ENCODE data around the gene SUPT3H.

The SUPT3H gene

DNA sequence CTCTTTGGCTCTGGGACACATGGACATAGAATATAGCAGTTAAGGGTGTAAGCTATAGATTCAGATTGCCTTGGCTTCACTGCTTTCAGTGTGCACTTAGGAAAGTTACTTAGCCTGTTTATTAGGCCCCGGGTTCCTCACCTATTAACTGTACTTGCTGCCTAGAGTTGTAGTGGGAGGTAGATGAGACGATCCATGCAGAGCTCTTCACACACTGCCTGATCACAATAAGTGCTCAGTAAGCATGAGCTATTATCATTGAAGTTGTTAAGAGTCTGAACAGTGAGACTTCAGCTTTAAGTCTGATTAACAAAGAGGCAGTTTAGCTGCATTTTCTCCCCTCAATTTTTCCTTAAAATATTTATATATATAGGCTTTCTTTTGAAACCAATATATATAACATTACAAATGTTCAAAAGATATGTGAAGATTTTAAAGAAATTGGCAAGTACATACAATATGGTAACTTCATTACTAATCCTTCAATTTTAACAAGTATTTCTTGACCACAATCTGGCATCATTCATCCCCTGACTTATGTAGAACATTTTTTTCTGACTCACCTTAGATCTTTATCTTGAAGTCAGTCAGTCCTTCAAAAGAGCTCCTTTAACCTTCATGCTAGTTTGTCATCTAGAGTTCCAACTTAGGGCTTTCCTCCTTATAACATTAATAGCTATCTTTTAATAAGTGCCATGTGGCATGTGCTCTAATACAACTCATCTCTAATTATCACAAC is 20.5 kb upstream of the SUPT3H start:
- Mint-ChIP-seq H3K4me3 (no peak overlapping the region), H3K4me1 (peaks cover 6% of the 10 kb centered on the region), H3K27ac (no peak overlapping the region), H3K36me3 (ENCODE audit: low read depth) (peaks cover 8% of the 10 kb centered on the region), H3K27me3 (ENCODE audit: low read depth, poor library complexity) (peaks cover 25% of the 10 kb centered on the region), H3K9me3 (peaks cover 13% of the 10 kb centered on the region)
- no peak for DNase-seq
- TF ChIP-seq, protein P1, sequence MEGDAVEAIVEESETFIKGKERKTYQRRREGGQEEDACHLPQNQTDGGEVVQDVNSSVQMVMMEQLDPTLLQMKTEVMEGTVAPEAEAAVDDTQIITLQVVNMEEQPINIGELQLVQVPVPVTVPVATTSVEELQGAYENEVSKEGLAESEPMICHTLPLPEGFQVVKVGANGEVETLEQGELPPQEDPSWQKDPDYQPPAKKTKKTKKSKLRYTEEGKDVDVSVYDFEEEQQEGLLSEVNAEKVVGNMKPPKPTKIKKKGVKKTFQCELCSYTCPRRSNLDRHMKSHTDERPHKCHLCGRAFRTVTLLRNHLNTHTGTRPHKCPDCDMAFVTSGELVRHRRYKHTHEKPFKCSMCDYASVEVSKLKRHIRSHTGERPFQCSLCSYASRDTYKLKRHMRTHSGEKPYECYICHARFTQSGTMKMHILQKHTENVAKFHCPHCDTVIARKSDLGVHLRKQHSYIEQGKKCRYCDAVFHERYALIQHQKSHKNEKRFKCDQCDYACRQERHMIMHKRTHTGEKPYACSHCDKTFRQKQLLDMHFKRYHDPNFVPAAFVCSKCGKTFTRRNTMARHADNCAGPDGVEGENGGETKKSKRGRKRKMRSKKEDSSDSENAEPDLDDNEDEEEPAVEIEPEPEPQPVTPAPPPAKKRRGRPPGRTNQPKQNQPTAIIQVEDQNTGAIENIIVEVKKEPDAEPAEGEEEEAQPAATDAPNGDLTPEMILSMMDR (IDR thresholded peaks at IDR 0.05), result no peak

- no peak for DNase-seq
- H3K27me3 Mint-ChIP-seq (ENCODE audit: low read depth, poor library complexity), result peaks cover 10% of the 10 kb centered on the region
- peaks cover 6% of the 10 kb centered on the region for H3K4me1 Mint-ChIP-seq
- peaks cover 23% of the 10 kb centered on the region for H3K9me3 Mint-ChIP-seq
- peaks cover 15% of the 10 kb centered on the region for H3K36me3 Mint-ChIP-seq (ENCODE audit: low read depth)
- H3K4me3 Mint-ChIP-seq, result no peak overlapping the region
- TF ChIP-seq, protein P1 (IDR thresholded peaks at IDR 0.05), result no peak
- no peak overlapping the region for H3K27ac Mint-ChIP-seq
Measured at GRCh38 chr6:45394586-45395095, 16.9 kb upstream of the SUPT3H start.

GRCh38 chr6:45388328-45388727 is 10.6 kb upstream of the SUPT3H start:
- Mint-ChIP-seq H3K4me1 (no peaks in the 10 kb centered on the region), H3K36me3 (ENCODE audit: low read depth) (peaks cover 8% of the 10 kb centered on the region), H3K27me3 (ENCODE audit: low read depth, poor library complexity) (peaks cover 2% of the 10 kb centered on the region), H3K9me3 (peaks cover 11% of the 10 kb centered on the region), H3K27ac (no peak overlapping the region), H3K4me3 (no peak overlapping the region)
- no peak for DNase-seq
- TF ChIP-seq, protein P1 (IDR thresholded peaks at IDR 0.05), result no peak

DNA sequence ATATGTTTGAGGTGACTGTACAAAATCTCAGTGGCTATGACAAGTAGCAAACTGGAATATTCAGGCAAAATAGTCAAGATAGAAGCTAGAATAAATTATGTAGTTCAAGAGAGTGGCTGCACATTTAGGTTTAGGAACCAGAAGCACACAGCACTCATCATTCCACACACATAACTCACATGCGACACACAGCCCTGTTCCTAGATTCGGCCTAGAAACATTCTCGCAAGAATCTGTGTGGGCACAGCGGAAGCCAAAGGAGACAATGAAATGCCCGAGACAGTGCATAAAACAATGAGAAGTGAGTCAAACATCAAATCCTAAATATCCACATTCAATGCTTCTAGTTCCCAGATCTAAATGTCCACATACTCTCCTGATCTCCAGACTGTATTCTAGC is 9.5 kb upstream of the SUPT3H start:
- Mint-ChIP-seq H3K27me3 (ENCODE audit: low read depth, poor library complexity) (peaks cover 2% of the 10 kb centered on the region), H3K36me3 (ENCODE audit: low read depth) (no peaks in the 10 kb centered on the region), H3K4me1 (no peaks in the 10 kb centered on the region), H3K4me3 (no peak overlapping the region), H3K9me3 (peaks cover 3% of the 10 kb centered on the region), H3K27ac (no peak overlapping the region)
- no peak for DNase-seq
- TF ChIP-seq, protein P1 (IDR thresholded peaks at IDR 0.05), result no peak

- peaks cover 3% of the 10 kb centered on the region for H3K27me3 Mint-ChIP-seq (ENCODE audit: low read depth, poor library complexity)
- TF ChIP-seq, protein P1 (IDR thresholded peaks at IDR 0.05), result no peak
- H3K4me1 Mint-ChIP-seq, result no peaks in the 10 kb centered on the region
- H3K36me3 Mint-ChIP-seq (ENCODE audit: low read depth), result no peaks in the 10 kb centered on the region
- H3K9me3 Mint-ChIP-seq, result peaks cover 1% of the 10 kb centered on the region
- H3K27ac Mint-ChIP-seq, result no peak overlapping the region
- H3K4me3 Mint-ChIP-seq, result no peak overlapping the region
- DNase-seq, result no peak
Measured at GRCh38 chr6:45386501-45386900, 8.8 kb upstream of the SUPT3H start.

GRCh38 chr6:45382391-45382790 is 4.7 kb upstream of the SUPT3H start:
- H3K9me3 Mint-ChIP-seq, result no peaks in the 10 kb centered on the region
- H3K27ac Mint-ChIP-seq, result no peak overlapping the region
- no peak overlapping the region for H3K4me3 Mint-ChIP-seq
- H3K36me3 Mint-ChIP-seq (ENCODE audit: low read depth), result no peaks in the 10 kb centered on the region
- TF ChIP-seq, protein P1 (IDR thresholded peaks at IDR 0.05), result no peak
- H3K4me1 Mint-ChIP-seq, result peaks cover 12% of the 10 kb centered on the region
- peaks cover 8% of the 10 kb centered on the region for H3K27me3 Mint-ChIP-seq (ENCODE audit: low read depth, poor library complexity)
- DNase-seq, result no peak
